A549 (cell line): ENCODE results near the gene SLC41A1. TPM values are rescaled to one million over a fixed set of nuclear protein-coding genes. Genes with fewer than 3 reads are reported as not detected.
A peak's percentile ranks its signal among the peaks of the same experiment; 100 is the strongest.

Source experiments
- ATAC-seq, 2 experiments: fragments of 200-7000 bp in 1 of 2; fragments of >200 bp in 1 of 2; cut with Nextera tagmentation in 1 of 2; cut with Tn5 transposase in 1 of 2; 3 replicates each; pipeline versions ENCODE4 v1.8.0 to v1.9.1; 2018 to 2020; ENCODE audit warnings: mild to moderate bottlenecking in 1 of 2, moderate library complexity in 1 of 2
- CTCF ChIA-PET: fragments of 300-600 bp; sonication (Branson Sonifier 250); formaldehyde crosslinking; extraction: SDS; loops from one replicate; lab custom pipeline; 2021; ENCODE audit warnings: antibody characterized with exemption, inconsistent platforms; lab: Yijun Ruan, JAX
- POLR2A ChIA-PET: fragments of 350-600 bp; formaldehyde crosslinking; extraction: SDS; loops from one replicate; lab custom pipeline; 2021; ENCODE audit warnings: antibody characterized with exemption, inconsistent platforms; lab: Yijun Ruan, JAX
- DNase-seq, 2 experiments: peaks; one replicate each; pipeline versions ENCODE4 v3.0.0 to v3.0.0-alpha.2; 2011 to 2016; ENCODE audit warnings: low read depth in 1 of 2, low spot score in 1 of 2
- FAIRE-seq: peaks from 2 replicates; lab custom pipeline; 2011; peaks lifted over from hg19 to GRCh38; lab: Jason Lieb, UNC
- H3K27ac ChIP-seq, 2 experiments: fragments of >200 bp; sonication (Bioruptor Twin); formaldehyde crosslinking; 3 replicates each; pipeline ENCODE4 v1.5.1; 2016 to 2017
- H3K4me1 ChIP-seq: fragments of >200 bp; sonication (Bioruptor Twin); formaldehyde crosslinking; 3 replicates; pipeline ENCODE4 v1.6.1; 2016
- H3K4me2 ChIP-seq: fragments of >200 bp; sonication (Bioruptor Twin); formaldehyde crosslinking; 3 replicates; pipeline ENCODE4 v1.6.1; 2016
- H3K4me3 ChIP-seq: fragments of >200 bp; sonication (Bioruptor Twin); formaldehyde crosslinking; 3 replicates; pipeline ENCODE4 v1.5.1; 2016
- H3K9me3 ChIP-seq: fragments of >200 bp; sonication (Bioruptor Twin); formaldehyde crosslinking; 3 replicates; pipeline ENCODE4 v1.6.1; 2016
- CHD2 ChIP-seq: fragments of 150-350 bp; IDR thresholded peaks from 2 replicates; pipeline ENCODE4 v1.6.1; 2014; ENCODE audit warnings: low read length; ENCODE audit not compliant: partially characterized antibody
- ESRRA ChIP-seq: fragments of 150-350 bp; IDR thresholded peaks from 2 replicates; pipeline ENCODE4 v1.6.1; 2014; ENCODE audit warnings: mild to moderate bottlenecking, low read length, borderline replicate concordance
- FOSL2 ChIP-seq, 2 experiments: fragments of 450-650 bp in 1 of 2; fragments of >200 bp in 1 of 2; sonication (Bioruptor Twin) in 1 of 2; formaldehyde crosslinking; IDR thresholded peaks; 2 replicates each; pipeline versions ENCODE4 v1.5.0 to v1.6.1; 2016 to 2020; ENCODE audit warnings: mild to moderate bottlenecking in 1 of 2, moderate library complexity in 1 of 2
- FOXS1 ChIP-seq: fragments of 250-450 bp; sonication (Bioruptor Pico); IDR thresholded peaks from 2 replicates; pipeline ENCODE4 v1.5.0; 2020; ENCODE audit warnings: mild to moderate bottlenecking, moderate library complexity
- GATA3 ChIP-seq: IDR thresholded peaks from 2 replicates; pipeline ENCODE4 v1.6.1; 2012; ENCODE audit warnings: borderline replicate concordance
- HDAC2 ChIP-seq: fragments of 200-600 bp; sonication (generic); IDR thresholded peaks from 2 replicates; pipeline ENCODE4 v1.6.1; 2016
- HOXB13 ChIP-seq: fragments of 250-450 bp; sonication (Bioruptor Pico); IDR thresholded peaks from 2 replicates; pipeline ENCODE4 v1.5.0; 2020; ENCODE audit warnings: low read depth, mild to moderate bottlenecking, moderate library complexity
- KDM5A ChIP-seq: fragments of 200-600 bp; sonication (generic); IDR thresholded peaks from 2 replicates; pipeline ENCODE4 v1.6.1; 2016; ENCODE audit warnings: antibody characterized with exemption, mild to moderate bottlenecking
- NFE2L2 ChIP-seq: fragments of 150-350 bp; conservative IDR thresholded peaks from 2 replicates; pipeline ENCODE4 v1.6.1; 2014; ENCODE audit warnings: low read length
- PHF8 ChIP-seq: fragments of 200-600 bp; sonication (generic); IDR thresholded peaks from 2 replicates; pipeline ENCODE4 v1.6.1; 2016; ENCODE audit warnings: low read depth, mild to moderate bottlenecking, antibody characterized with exemption, moderate library complexity, borderline replicate concordance
- RCOR1 ChIP-seq: fragments of 150-350 bp; IDR thresholded peaks from 2 replicates; pipeline ENCODE4 v1.6.1; 2014; ENCODE audit warnings: antibody characterized with exemption, low read length, low read depth
- RNF2 ChIP-seq: fragments of 200-600 bp; sonication (generic); IDR thresholded peaks from 2 replicates; pipeline ENCODE4 v1.6.1; 2016; ENCODE audit warnings: low read depth, mild to moderate bottlenecking, antibody characterized with exemption, moderate library complexity, borderline replicate concordance
- SMC3 ChIP-seq: fragments of >200 bp; sonication (Bioruptor Twin); formaldehyde crosslinking; IDR thresholded peaks from 3 replicates; pipeline ENCODE4 v1.6.1; 2018; ENCODE audit warnings: inconsistent platforms
- TFCP2L1 ChIP-seq: fragments of 250-450 bp; sonication (Bioruptor Pico); IDR thresholded peaks from 2 replicates; pipeline ENCODE4 v1.5.0; 2021; ENCODE audit warnings: mild to moderate bottlenecking
- TP53 ChIP-seq: fragments of 250-450 bp; sonication (Bioruptor Pico); IDR thresholded peaks from 2 replicates; pipeline ENCODE4 v1.5.0; 2021; ENCODE audit warnings: mild to moderate bottlenecking, moderate library complexity
- ZSCAN20 ChIP-seq: fragments of 250-450 bp; sonication (Bioruptor Pico); IDR thresholded peaks from 2 replicates; pipeline ENCODE4 v1.8.0; 2022; ENCODE audit warnings: mild to moderate bottlenecking, moderate library complexity
- WGBS: methylation state at CpG from one replicate; pipeline ENCODE4 v1.1.6; 2017; ENCODE audit errors: missing lambda C conversion rate; 5-methylcytosine and 5-hydroxymethylcytosine counted together
- polyA plus RNA-seq, 4 experiments: library from polyadenylated mRNA; depleted of rRNA in 3 of 4; stranded (reverse); fragments of >200 nt; fragmentation: RNase III in 1 of 4; extraction: RNeasy Plus Mini Kit Qiagen cat#74134 plus additional on column Dnase treatment in 1 of 4; gene quantifications; 2 replicates in 3 of 4; 3 replicates in 1 of 4; pipeline ENCODE4 v1.2.3, GENCODE V29; 2011 to 2017
- TF ChIP-seq, protein P1 (sequence below): fragments of >200 bp; sonication (Bioruptor Twin); formaldehyde crosslinking; IDR thresholded peaks from 3 replicates; pipeline ENCODE4 v1.5.1; 2016
- TF ChIP-seq, protein P2 (sequence below): IDR thresholded peaks from 2 replicates; pipeline ENCODE4 v1.6.1; 2012
- TF ChIP-seq, protein P3 (sequence below): fragments of 200-600 bp; sonication (generic); IDR thresholded peaks from 2 replicates; pipeline ENCODE4 v1.6.1; 2016; ENCODE audit warnings: antibody characterized with exemption, mild to moderate bottlenecking, moderate library complexity
- TF ChIP-seq, protein P4 (sequence below): fragments of 250-450 bp; sonication (Bioruptor Pico); IDR thresholded peaks from 2 replicates; pipeline ENCODE4 v1.5.0; 2020; ENCODE audit warnings: low read depth, mild to moderate bottlenecking, moderate library complexity
- TF ChIP-seq, protein P5 (sequence below): fragments of 250-450 bp; sonication (Bioruptor Pico); IDR thresholded peaks from 2 replicates; pipeline ENCODE4 v1.5.0; 2021; ENCODE audit warnings: mild to moderate bottlenecking, moderate library complexity, borderline replicate concordance

Gene SLC41A1
- polyA plus RNA-seq, 2 of the 4 experiments (the other 2 are of a cell fraction), result 25.6 to 26.0 TPM

DNA sequence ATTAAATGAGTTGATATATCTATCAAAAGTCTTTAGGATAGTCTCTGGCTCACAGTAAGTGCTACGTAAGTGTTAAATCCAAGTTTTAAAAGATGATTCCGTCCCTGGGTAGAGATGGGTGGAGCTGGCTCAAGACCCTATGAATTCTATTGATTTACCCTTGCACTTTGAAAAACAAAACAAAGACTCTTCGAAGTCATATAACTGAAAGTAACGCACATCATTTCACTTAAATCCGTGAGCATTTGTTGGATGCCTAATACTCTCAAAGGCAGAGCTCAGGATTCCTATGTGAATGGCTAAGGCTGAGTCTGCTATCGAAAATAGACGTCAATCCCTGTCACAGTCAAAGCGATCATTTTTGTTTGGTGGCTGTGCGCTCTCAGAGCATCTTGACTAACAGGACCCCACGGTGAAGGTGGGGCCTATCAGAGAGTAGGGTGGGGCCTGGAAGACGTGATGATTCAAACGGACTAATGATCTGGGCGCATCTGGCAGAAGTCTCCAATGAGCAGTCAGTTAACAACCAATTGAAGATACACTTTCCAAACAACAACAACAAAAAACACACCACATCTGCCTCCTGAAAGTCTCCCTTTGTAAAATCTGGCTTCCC, 61.9 kb downstream of the SLC41A1 start:
- H3K27ac ChIP-seq, result peak overlapping the region; percentile 99 to 100; a peak in 5 of 6 replicates
- H3K4me3 ChIP-seq, result peak overlapping the region; percentile 99; the same call in 2 of the 3 replicates
- TF ChIP-seq GATA3, result no peak
- TF ChIP-seq, protein P1, sequence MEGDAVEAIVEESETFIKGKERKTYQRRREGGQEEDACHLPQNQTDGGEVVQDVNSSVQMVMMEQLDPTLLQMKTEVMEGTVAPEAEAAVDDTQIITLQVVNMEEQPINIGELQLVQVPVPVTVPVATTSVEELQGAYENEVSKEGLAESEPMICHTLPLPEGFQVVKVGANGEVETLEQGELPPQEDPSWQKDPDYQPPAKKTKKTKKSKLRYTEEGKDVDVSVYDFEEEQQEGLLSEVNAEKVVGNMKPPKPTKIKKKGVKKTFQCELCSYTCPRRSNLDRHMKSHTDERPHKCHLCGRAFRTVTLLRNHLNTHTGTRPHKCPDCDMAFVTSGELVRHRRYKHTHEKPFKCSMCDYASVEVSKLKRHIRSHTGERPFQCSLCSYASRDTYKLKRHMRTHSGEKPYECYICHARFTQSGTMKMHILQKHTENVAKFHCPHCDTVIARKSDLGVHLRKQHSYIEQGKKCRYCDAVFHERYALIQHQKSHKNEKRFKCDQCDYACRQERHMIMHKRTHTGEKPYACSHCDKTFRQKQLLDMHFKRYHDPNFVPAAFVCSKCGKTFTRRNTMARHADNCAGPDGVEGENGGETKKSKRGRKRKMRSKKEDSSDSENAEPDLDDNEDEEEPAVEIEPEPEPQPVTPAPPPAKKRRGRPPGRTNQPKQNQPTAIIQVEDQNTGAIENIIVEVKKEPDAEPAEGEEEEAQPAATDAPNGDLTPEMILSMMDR, result no peak
- no peak for TF ChIP-seq FOXS1 (CRISPR knock-in tag)
- TF ChIP-seq HDAC2, result no peak
- no peak for TF ChIP-seq TFCP2L1 (CRISPR knock-in tag)
- TF ChIP-seq, protein P2, sequence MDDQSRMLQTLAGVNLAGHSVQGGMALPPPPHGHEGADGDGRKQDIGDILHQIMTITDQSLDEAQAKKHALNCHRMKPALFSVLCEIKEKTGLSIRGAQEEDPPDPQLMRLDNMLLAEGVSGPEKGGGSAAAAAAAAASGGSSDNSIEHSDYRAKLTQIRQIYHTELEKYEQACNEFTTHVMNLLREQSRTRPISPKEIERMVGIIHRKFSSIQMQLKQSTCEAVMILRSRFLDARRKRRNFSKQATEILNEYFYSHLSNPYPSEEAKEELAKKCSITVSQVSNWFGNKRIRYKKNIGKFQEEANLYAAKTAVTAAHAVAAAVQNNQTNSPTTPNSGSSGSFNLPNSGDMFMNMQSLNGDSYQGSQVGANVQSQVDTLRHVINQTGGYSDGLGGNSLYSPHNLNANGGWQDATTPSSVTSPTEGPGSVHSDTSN, result no peak
- no peak for TF ChIP-seq NFE2L2
- no peak for TF ChIP-seq SMC3
- no peak for TF ChIP-seq RCOR1
- TF ChIP-seq HOXB13 (CRISPR knock-in tag), result no peak
- no peak for TF ChIP-seq RNF2
- no peak for TF ChIP-seq ZSCAN20 (CRISPR knock-in tag)
- TF ChIP-seq, protein P3, sequence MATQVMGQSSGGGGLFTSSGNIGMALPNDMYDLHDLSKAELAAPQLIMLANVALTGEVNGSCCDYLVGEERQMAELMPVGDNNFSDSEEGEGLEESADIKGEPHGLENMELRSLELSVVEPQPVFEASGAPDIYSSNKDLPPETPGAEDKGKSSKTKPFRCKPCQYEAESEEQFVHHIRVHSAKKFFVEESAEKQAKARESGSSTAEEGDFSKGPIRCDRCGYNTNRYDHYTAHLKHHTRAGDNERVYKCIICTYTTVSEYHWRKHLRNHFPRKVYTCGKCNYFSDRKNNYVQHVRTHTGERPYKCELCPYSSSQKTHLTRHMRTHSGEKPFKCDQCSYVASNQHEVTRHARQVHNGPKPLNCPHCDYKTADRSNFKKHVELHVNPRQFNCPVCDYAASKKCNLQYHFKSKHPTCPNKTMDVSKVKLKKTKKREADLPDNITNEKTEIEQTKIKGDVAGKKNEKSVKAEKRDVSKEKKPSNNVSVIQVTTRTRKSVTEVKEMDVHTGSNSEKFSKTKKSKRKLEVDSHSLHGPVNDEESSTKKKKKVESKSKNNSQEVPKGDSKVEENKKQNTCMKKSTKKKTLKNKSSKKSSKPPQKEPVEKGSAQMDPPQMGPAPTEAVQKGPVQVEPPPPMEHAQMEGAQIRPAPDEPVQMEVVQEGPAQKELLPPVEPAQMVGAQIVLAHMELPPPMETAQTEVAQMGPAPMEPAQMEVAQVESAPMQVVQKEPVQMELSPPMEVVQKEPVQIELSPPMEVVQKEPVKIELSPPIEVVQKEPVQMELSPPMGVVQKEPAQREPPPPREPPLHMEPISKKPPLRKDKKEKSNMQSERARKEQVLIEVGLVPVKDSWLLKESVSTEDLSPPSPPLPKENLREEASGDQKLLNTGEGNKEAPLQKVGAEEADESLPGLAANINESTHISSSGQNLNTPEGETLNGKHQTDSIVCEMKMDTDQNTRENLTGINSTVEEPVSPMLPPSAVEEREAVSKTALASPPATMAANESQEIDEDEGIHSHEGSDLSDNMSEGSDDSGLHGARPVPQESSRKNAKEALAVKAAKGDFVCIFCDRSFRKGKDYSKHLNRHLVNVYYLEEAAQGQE, result no peak
- FAIRE-seq (no peak), ATAC-seq (no peak), DNase-seq (peak in 1 of 2 experiments; percentile 19)
- POLR2A ChIA-PET, result no interaction called here
- H3K4me2 ChIP-seq, result peak overlapping the region; percentile 94
- 84% methylated on average over 13 of the region's 13 CpGs for WGBS
- peaks cover 20% of the 10 kb centered on the region for H3K4me1 ChIP-seq
- CTCF ChIA-PET, result no interaction called here
- no peaks in the 10 kb centered on the region for H3K9me3 ChIP-seq

DNA sequence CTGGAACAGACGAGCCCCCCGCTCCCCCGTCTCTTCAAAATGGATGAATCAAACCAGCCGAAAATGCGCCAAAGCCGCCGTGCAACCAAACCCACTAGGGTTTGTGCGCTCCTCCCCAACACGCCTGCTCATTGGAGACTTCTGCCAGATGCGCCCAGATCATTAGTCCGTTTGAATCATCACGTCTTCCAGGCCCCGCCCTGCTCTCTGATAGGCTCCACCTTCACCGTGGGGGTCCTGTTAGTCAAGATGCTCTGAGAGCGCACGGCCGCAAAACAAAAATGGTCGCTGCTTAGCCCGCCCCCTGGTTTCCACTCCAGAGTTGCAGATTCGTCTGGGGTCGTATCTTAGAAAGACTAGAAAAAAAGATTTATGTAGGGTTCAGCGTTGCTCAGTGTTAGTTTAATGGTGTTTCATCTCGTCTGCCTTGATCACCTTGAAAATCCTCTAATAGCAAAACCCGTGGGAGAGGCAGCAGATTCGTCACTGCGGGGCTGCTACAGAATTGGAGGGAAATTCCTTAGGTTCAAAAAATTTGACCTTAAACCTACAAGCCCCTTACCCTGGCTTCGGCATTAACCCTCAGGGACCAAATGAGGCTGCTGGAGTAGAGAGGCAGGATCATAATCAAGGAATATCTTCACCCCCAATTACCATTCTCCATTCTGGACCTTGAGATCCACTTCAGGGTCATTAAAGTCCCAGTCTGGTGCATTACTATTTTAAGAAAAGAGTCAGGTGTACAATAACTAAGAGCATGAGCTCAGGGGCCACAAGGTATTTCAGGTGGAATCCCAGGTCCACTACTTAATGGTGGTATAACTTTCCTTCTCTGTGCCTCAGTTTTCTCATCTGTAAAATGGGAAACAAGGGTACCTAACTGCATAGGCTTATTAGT, 62.6 kb downstream of the SLC41A1 start, which contains the start of gene NUCKS1:
TSS of gene NUCKS1 (minus strand) at position 45 of the 898 bp plus-strand sequence. CDS start 209 bp downstream, outside the sequence.
- Histone ChIP-seq H3K4me1 (peaks cover 28% of the 10 kb centered on the region), H3K27ac (peak within 1 kb of the TSS; percentile 99 to 100), H3K4me2 (peak within 1 kb of the TSS; percentile 98), H3K4me3 (peak within 1 kb of the TSS; percentile 99), H3K9me3 (no peaks in the 10 kb centered on the region)
- DNase-seq (peak; percentile 86 to 100), ATAC-seq (peak; percentile 86), FAIRE-seq (peak; percentile 95)
- WGBS, result under 1% methylated on average over 23 of the region's 27 CpGs
- ChIA-PET CTCF (interaction anchor here (1.2 kb wide), 1 partner anchor 9 kb away, joined by 3 read pairs; no protein-coding TSS in a partner anchor), POLR2A (interaction anchor here (1.2 kb wide), 1 partner anchor 11 kb away, joined by 11 read pairs; no protein-coding TSS in a partner anchor)
- TF ChIP-seq, protein P4, sequence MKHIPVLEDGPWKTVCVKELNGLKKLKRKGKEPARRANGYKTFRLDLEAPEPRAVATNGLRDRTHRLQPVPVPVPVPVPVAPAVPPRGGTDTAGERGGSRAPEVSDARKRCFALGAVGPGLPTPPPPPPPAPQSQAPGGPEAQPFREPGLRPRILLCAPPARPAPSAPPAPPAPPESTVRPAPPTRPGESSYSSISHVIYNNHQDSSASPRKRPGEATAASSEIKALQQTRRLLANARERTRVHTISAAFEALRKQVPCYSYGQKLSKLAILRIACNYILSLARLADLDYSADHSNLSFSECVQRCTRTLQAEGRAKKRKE, result no peak
- TF ChIP-seq, protein P1, result no peak
- TF ChIP-seq CHD2 (no peak), NFE2L2 (no peak), PHF8 (peak; percentile 31; the same call in 1 of the 2 replicates), TP53 (CRISPR knock-in tag) (no peak), KDM5A (no peak), FOSL2 (IDR thresholded peaks at IDR 0.05) (no peak), FOSL2 (CRISPR knock-in tag; IDR thresholded peaks at IDR 0.05) (no peak), ESRRA (peak; percentile 44; the same call in 1 of the 2 replicates)
- TF ChIP-seq, protein P5, sequence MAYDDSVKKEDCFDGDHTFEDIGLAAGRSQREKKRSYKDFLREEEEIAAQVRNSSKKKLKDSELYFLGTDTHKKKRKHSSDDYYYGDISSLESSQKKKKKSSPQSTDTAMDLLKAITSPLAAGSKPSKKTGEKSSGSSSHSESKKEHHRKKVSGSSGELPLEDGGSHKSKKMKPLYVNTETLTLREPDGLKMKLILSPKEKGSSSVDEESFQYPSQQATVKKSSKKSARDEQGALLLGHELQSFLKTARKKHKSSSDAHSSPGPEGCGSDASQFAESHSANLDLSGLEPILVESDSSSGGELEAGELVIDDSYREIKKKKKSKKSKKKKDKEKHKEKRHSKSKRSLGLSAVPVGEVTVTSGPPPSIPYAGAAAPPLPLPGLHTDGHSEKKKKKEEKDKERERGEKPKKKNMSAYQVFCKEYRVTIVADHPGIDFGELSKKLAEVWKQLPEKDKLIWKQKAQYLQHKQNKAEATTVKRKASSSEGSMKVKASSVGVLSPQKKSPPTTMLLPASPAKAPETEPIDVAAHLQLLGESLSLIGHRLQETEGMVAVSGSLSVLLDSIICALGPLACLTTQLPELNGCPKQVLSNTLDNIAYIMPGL (CRISPR knock-in tag), result 0 out of 2 replicates have a peak, but pooled peaks have one; percentile 21
